ENCODE measurements around the gene ST6GALNAC3. TPM values are rescaled to one million over a fixed set of nuclear protein-coding genes. Genes with fewer than 3 reads are reported as not detected.
"Not testable (repeated sequence)": the region's sequence is repeated elsewhere in the genome, so short reads cannot be mapped to it uniquely, and the experiment has no call there.

ST6GALNAC3 gene
- total RNA-seq, 1 donor from 2014 or later: 23.6 TPM

DNA sequence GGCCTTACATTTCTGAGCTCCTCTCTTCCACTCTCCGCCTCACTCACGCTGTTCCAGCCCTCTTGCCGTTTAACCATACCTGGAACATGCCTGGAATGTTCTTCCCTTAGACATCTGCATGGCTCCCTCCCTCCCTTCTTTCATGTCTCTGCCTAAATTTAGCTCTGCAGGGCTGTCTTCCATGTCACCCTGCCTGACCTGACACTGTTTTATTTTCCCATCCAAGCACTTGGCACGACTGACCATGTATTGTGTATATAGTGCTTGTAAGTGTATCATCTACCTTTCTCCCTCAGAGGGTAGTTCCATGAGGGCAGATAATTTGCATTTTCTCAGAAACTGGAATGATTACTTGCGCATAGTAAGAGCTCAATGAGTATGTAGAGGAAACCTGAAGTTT, 47.3 kb downstream of the ST6GALNAC3 start:
- H3K27ac Mint-ChIP-seq: no peak overlapping the region
- no peaks in the 10 kb centered on the region for H3K27me3 Mint-ChIP-seq (ENCODE audit: insufficient read depth, low read depth)
- Histone ChIP-seq H3K9ac (no peak overlapping the region), H3K4me1 (peaks cover 4% of the 10 kb centered on the region), H3K36me3 (no peaks in the 10 kb centered on the region), H3F3A (ENCODE audit: low read depth) (no peaks in the 10 kb centered on the region), H4K20me1 (ENCODE audit: low read depth) (no peaks in the 10 kb centered on the region), H3K9me3 (ENCODE audit: low read depth) (no peaks in the 10 kb centered on the region), H2AFZ (replicated peaks) (no peak overlapping the region), H3K27ac (no peak overlapping the region), H3K79me2 (ENCODE audit: low read depth) (peaks cover 4% of the 10 kb centered on the region), H3K4me2 (no peak overlapping the region), H3K4me3 (no peak overlapping the region), H3K27me3 (no peaks in the 10 kb centered on the region)
- no peak for DNase-seq (ENCODE audit: low spot score)
- no peaks in the 10 kb centered on the region for H3K9me3 Mint-ChIP-seq
- TF ChIP-seq EZH2phosphoT487 (IDR thresholded peaks at IDR 0.05) (no peak), EZH2 (IDR thresholded peaks at IDR 0.05) (no peak)
- TF ChIP-seq, protein P1, sequence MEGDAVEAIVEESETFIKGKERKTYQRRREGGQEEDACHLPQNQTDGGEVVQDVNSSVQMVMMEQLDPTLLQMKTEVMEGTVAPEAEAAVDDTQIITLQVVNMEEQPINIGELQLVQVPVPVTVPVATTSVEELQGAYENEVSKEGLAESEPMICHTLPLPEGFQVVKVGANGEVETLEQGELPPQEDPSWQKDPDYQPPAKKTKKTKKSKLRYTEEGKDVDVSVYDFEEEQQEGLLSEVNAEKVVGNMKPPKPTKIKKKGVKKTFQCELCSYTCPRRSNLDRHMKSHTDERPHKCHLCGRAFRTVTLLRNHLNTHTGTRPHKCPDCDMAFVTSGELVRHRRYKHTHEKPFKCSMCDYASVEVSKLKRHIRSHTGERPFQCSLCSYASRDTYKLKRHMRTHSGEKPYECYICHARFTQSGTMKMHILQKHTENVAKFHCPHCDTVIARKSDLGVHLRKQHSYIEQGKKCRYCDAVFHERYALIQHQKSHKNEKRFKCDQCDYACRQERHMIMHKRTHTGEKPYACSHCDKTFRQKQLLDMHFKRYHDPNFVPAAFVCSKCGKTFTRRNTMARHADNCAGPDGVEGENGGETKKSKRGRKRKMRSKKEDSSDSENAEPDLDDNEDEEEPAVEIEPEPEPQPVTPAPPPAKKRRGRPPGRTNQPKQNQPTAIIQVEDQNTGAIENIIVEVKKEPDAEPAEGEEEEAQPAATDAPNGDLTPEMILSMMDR (IDR thresholded peaks at IDR 0.05): no peak
- H3K4me1 Mint-ChIP-seq: peaks cover 17% of the 10 kb centered on the region
- no peak overlapping the region for H3K4me3 Mint-ChIP-seq
- H3K36me3 Mint-ChIP-seq: no peaks in the 10 kb centered on the region

DNA sequence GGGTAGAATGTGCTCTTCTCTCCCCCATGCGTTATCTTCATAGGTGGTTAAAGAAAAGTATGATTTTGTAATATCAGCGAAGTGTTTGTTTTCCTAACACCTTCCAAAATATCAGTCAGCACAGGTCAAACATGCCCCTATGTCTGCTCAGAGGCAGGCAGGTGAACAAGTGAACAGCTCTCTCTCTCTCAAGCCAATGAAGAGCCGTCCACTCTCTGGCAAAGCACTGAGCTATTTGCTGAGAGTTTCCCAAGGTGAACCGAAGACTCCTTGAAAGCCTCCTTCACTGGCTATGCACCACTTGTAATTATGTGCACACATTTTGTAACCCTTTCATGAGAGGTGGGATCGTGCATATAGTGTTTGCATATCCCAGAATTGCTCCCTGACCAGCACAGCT, 47.7 kb downstream of the ST6GALNAC3 start:
- H3K4me1 ChIP-seq: peaks cover 3% of the 10 kb centered on the region
- H3K4me3 ChIP-seq: no peak overlapping the region
- peaks cover 4% of the 10 kb centered on the region for H3K79me2 ChIP-seq (ENCODE audit: low read depth)
- Mint-ChIP-seq H3K36me3 (no peaks in the 10 kb centered on the region), H3K4me3 (no peak overlapping the region), H3K9me3 (no peaks in the 10 kb centered on the region), H3K4me1 (peaks cover 19% of the 10 kb centered on the region), H3K27me3 (ENCODE audit: insufficient read depth, low read depth) (no peaks in the 10 kb centered on the region), H3K27ac (no peak overlapping the region)
- no peaks in the 10 kb centered on the region for H3F3A ChIP-seq (ENCODE audit: low read depth)
- no peaks in the 10 kb centered on the region for H3K27me3 ChIP-seq
- H3K27ac ChIP-seq: no peak overlapping the region
- no peak overlapping the region for H2AFZ ChIP-seq (replicated peaks)
- H3K36me3 ChIP-seq: no peaks in the 10 kb centered on the region
- H4K20me1 ChIP-seq (ENCODE audit: low read depth): no peaks in the 10 kb centered on the region
- no peak overlapping the region for H3K4me2 ChIP-seq
- DNase-seq (ENCODE audit: low spot score): no peak
- no peak overlapping the region for H3K9ac ChIP-seq
- TF ChIP-seq EZH2 (IDR thresholded peaks at IDR 0.05): no peak
- TF ChIP-seq, protein P1 (IDR thresholded peaks at IDR 0.05): no peak
- TF ChIP-seq EZH2phosphoT487 (IDR thresholded peaks at IDR 0.05): no peak
- no peaks in the 10 kb centered on the region for H3K9me3 ChIP-seq (ENCODE audit: low read depth)

DNA sequence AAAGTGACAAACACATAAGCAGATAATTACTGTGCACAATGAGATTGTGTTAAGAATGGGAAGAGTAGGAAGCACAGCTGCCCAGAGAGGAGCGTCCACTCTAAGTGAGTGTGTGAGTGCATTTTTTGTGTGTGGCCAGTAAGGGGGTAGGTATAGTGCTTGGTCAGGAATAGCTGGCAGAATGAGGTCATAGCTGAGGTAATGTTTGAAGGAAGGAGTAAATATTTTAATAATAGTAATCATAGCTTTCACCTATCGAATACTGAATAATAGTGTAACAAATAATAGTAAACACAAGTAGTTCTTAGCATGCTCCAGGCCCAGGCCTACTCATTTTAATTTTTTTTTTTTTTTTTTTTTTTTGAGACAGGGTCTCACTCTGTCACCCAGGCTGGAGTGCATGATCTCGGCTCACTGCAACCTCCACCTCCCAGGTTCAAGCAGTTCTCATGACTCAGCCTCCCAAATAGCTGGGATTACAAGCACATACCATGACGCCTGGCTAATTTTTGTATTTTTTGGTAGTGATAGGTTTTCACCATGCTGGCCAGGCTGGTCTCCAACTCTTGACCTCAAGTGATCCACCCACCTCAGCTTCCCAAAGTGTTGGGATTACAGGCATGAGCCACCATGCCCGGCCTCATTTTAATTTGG, 49.0 kb downstream of the ST6GALNAC3 start:
- H3K27ac Mint-ChIP-seq: not testable (repeated sequence)

GRCh38 chr1:76124196-76124595, 49.6 kb downstream of the ST6GALNAC3 start:
- TF ChIP-seq EZH2phosphoT487 (IDR thresholded peaks at IDR 0.05): no peak
- TF ChIP-seq, protein P1 (IDR thresholded peaks at IDR 0.05): no peak
- no peak for TF ChIP-seq EZH2 (IDR thresholded peaks at IDR 0.05)
- Histone ChIP-seq H3K9me3 (ENCODE audit: low read depth) (no peaks in the 10 kb centered on the region), H4K20me1 (ENCODE audit: low read depth) (no peaks in the 10 kb centered on the region), H3K4me3 (no peak overlapping the region), H3K27me3 (no peaks in the 10 kb centered on the region), H3K36me3 (no peaks in the 10 kb centered on the region), H3K9ac (no peak overlapping the region), H3K4me2 (no peak overlapping the region), H3F3A (ENCODE audit: low read depth) (no peaks in the 10 kb centered on the region), H3K79me2 (ENCODE audit: low read depth) (no peaks in the 10 kb centered on the region), H2AFZ (replicated peaks) (no peak overlapping the region), H3K27ac (no peak overlapping the region), H3K4me1 (no peaks in the 10 kb centered on the region)
- no peak overlapping the region for H3K27ac Mint-ChIP-seq
- peaks cover 2% of the 10 kb centered on the region for H3K27me3 Mint-ChIP-seq (ENCODE audit: insufficient read depth, low read depth)
- peaks cover 17% of the 10 kb centered on the region for H3K4me1 Mint-ChIP-seq
- no peak overlapping the region for H3K4me3 Mint-ChIP-seq
- no peak for DNase-seq (ENCODE audit: low spot score)
- peaks cover 7% of the 10 kb centered on the region for H3K36me3 Mint-ChIP-seq
- H3K9me3 Mint-ChIP-seq: no peaks in the 10 kb centered on the region

More for the DNA sequence above, 49.0 kb downstream of the ST6GALNAC3 start:
- peaks cover 17% of the 10 kb centered on the region for H3K4me1 Mint-ChIP-seq
- H3K27me3 Mint-ChIP-seq (ENCODE audit: insufficient read depth, low read depth); DNase-seq (ENCODE audit: low spot score); H3K9me3 ChIP-seq (ENCODE audit: low read depth); H3K27ac ChIP-seq; H3K9ac ChIP-seq; H3F3A ChIP-seq (ENCODE audit: low read depth); H2AFZ ChIP-seq (replicated peaks); H3K4me2 ChIP-seq; H4K20me1 ChIP-seq (ENCODE audit: low read depth); H3K4me1 ChIP-seq; H3K79me2 ChIP-seq (ENCODE audit: low read depth); H3K36me3 Mint-ChIP-seq; H3K27me3 ChIP-seq; H3K4me3 Mint-ChIP-seq; H3K4me3 ChIP-seq; H3K36me3 ChIP-seq; H3K9me3 Mint-ChIP-seq: not testable (repeated sequence)
